ENCODE results near the gene SRMS. TPM values are rescaled to one million over a fixed set of nuclear protein-coding genes. Genes with fewer than 3 reads are reported as not detected.

The SRMS gene
- total RNA-seq, 1 donor from 2014 or later = not detected

DNA sequence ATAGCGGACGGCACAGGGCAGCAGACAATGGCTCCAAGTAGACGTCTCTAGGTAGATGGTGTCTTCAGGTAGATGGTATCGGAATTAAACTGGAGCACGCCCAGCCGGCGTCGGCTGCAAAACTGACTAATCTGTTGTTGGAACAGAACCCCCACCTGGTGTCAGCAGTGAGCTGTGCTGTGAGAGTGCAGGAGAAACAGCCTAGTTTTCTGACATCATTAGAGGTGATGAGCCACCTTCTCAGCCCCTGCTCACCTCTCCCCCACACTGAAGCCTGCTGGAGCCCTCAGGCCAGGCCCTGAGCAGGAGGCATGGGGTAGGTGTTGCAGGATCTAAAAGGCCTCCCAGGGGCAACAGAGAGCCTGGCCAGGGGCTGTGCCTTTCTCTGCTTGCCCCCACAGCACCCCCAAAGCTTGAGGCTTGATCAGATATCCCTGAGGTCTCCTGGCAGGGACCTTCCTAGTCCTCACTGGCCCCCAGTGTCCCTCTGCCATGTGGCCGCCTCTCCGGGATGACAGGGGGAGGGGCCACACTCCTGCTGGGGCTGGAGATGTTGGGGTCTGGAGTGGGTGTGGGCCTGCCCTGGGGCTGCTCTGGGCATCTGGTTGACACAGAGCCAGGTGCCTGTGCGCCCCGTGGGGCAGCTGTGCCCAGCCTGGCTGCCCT is 33.4 kb upstream of the SRMS start:
- H3K9me3 Mint-ChIP-seq (ENCODE audit: low read depth) = no peaks in the 10 kb centered on the region
- no peak overlapping the region for H3K27ac Mint-ChIP-seq
- H3K36me3 Mint-ChIP-seq (ENCODE audit: insufficient read depth) = no peaks in the 10 kb centered on the region
- peaks cover 6% of the 10 kb centered on the region for H3K27me3 Mint-ChIP-seq
- H3K4me3 Mint-ChIP-seq (ENCODE audit: low read depth) = no peak overlapping the region
- TF ChIP-seq, protein P1, sequence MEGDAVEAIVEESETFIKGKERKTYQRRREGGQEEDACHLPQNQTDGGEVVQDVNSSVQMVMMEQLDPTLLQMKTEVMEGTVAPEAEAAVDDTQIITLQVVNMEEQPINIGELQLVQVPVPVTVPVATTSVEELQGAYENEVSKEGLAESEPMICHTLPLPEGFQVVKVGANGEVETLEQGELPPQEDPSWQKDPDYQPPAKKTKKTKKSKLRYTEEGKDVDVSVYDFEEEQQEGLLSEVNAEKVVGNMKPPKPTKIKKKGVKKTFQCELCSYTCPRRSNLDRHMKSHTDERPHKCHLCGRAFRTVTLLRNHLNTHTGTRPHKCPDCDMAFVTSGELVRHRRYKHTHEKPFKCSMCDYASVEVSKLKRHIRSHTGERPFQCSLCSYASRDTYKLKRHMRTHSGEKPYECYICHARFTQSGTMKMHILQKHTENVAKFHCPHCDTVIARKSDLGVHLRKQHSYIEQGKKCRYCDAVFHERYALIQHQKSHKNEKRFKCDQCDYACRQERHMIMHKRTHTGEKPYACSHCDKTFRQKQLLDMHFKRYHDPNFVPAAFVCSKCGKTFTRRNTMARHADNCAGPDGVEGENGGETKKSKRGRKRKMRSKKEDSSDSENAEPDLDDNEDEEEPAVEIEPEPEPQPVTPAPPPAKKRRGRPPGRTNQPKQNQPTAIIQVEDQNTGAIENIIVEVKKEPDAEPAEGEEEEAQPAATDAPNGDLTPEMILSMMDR (IDR thresholded peaks at IDR 0.05; ENCODE audit: unreplicated experiment) = peak; percentile 45
- H3K4me1 Mint-ChIP-seq (ENCODE audit: low read depth) = no peaks in the 10 kb centered on the region
- DNase-seq (ENCODE audit: low spot score, unreplicated experiment) = no peak

DNA sequence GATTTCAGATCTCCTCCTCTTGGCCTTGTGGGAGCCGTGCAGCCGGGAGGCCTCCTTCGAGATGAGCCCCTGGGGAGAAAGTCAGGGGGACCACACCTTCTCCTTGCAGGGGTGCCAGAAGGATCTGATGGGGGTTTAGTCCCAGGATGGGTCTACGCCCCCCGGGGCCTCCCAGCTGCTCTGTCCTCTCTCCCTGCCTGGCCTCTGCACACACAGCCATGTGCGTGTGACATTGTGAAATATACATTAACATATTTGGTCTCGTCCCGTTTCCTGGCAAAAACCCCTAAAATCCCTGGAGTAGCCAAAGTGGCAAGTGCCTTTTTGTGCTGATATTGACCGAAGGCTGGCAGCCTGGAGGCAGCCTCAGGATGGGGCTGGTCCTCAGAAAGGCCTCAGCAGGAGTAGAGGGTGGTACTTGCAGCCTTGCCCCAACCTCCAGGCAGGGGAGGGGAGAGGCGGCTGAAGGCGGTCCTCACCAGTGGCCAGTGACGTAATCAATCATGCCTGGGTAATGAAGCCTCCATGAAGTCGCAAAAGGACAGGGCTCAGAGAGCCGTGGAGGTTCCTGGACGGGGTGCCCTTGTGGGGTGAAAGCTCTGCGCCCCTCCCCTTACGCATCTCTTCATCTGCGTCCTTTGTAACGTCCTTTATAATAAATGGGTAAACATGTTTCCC is 31.6 kb upstream of the SRMS start:
- H3K36me3 Mint-ChIP-seq (ENCODE audit: insufficient read depth) = no peaks in the 10 kb centered on the region
- H3K4me3 Mint-ChIP-seq (ENCODE audit: low read depth) = no peak overlapping the region

DNA sequence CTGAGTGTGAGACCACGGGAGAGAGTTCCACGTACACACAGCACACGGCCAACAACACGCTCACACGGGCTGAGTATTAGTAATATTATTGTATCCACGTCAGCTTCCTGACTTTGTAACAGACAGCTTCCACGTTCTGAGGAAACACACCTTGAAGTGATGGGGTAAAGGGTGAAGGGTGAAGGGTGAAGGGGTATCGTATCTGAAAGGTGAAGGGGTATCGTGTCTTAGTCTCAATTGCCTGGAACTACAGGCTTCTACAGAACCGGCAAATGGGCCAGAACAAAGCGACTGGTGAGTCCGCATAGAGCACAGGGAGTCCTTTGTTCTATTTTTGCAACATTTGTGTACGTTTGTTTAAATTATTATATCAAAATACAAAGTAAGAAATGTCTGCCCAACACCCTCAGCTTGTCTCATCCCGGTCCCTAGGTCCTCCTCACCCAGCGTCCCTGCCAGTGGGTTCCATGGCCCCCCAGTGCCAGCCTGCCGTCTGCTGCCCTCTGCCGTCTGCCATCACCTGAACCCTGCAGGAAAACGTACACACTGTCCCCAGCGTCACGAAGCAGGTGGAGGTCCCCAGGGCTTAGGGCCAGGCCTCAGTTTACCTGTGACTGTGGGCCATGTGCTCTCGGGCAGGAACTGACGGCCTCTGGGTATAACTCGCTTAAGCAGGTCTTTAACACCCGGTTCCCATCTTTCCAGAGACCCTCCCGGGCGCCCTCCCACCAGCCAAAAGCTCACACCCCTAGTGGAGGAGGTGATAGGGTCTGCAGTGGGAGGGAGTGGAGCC is 30.9 kb upstream of the SRMS start:
- Mint-ChIP-seq H3K4me3 (ENCODE audit: low read depth) (no peak overlapping the region), H3K27ac (no peak overlapping the region), H3K27me3 (peaks cover 6% of the 10 kb centered on the region), H3K4me1 (ENCODE audit: low read depth) (no peaks in the 10 kb centered on the region), H3K9me3 (ENCODE audit: low read depth) (no peaks in the 10 kb centered on the region), H3K36me3 (ENCODE audit: insufficient read depth) (no peaks in the 10 kb centered on the region)
- TF ChIP-seq, protein P1 (IDR thresholded peaks at IDR 0.05; ENCODE audit: unreplicated experiment) = no peak
- no peak for DNase-seq (ENCODE audit: low spot score, unreplicated experiment)

More for the DNA sequence above, 31.6 kb upstream of the SRMS start:
- Mint-ChIP-seq H3K27me3 (peaks cover 6% of the 10 kb centered on the region), H3K4me1 (ENCODE audit: low read depth) (no peaks in the 10 kb centered on the region), H3K9me3 (ENCODE audit: low read depth) (no peaks in the 10 kb centered on the region), H3K27ac (no peak overlapping the region)
- no peak for DNase-seq (ENCODE audit: low spot score, unreplicated experiment)
- TF ChIP-seq, protein P1 (IDR thresholded peaks at IDR 0.05; ENCODE audit: unreplicated experiment) = no peak

DNA sequence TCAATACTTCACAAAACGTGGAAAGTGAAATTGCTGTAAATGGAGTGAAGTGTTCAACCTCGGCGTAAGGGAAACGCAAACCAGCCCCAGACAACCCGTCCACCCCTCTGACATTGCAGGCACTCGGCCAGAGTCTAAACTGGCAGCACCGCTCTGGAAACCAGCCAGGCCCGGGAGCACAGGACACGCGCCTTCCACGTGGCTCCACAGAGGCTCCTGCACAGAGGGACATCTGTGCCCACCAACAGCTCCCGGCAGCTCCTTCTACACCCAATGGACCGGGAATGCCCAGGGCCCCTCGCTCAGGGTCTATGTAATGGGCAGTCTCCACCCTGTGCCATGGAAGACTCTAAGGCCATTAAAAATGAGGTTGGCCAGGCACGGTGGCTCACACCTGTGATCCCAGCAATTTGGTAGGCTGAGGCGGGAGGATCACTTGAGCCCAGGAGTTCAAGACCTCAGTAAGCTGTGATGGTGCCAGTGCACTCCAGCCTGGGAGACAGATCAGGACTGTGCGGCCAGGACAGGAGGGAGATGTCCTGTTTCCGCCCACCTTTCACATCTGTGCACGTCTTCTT is 29.9 kb upstream of the SRMS start:
- no peaks in the 10 kb centered on the region for H3K36me3 Mint-ChIP-seq (ENCODE audit: insufficient read depth)
- H3K9me3 Mint-ChIP-seq (ENCODE audit: low read depth) = no peaks in the 10 kb centered on the region
- DNase-seq (ENCODE audit: low spot score, unreplicated experiment) = no peak
- no peaks in the 10 kb centered on the region for H3K4me1 Mint-ChIP-seq (ENCODE audit: low read depth)
- H3K27ac Mint-ChIP-seq = no peak overlapping the region
- TF ChIP-seq, protein P1 (IDR thresholded peaks at IDR 0.05; ENCODE audit: unreplicated experiment) = no peak
- H3K4me3 Mint-ChIP-seq (ENCODE audit: low read depth) = no peak overlapping the region
- peaks cover 6% of the 10 kb centered on the region for H3K27me3 Mint-ChIP-seq

DNA sequence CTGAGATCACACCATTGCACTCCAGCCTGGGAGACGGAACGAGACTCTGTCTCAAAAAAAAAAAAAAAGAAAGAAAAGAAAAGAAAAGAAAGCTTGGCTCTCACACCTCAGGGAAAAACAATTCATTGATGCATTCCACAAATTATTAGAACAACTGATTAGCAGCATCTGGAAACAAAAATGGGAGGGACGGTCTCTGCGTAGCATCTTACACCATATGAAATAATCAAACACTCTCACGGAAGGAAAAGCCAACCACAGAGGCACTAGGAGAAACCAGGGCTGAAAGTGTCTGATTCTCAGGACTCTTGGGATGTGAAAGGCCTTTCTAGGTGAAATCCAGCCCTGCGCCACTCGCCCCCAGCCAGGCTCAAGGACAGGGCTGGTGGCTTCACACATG is 28.8 kb upstream of the SRMS start:
- H3K27ac Mint-ChIP-seq = peak overlapping the region; percentile 3
- H3K4me1 Mint-ChIP-seq (ENCODE audit: low read depth) = no peaks in the 10 kb centered on the region
- no peak for DNase-seq (ENCODE audit: low spot score, unreplicated experiment)
- H3K9me3 Mint-ChIP-seq (ENCODE audit: low read depth) = no peaks in the 10 kb centered on the region
- peaks cover 6% of the 10 kb centered on the region for H3K27me3 Mint-ChIP-seq
- H3K36me3 Mint-ChIP-seq (ENCODE audit: insufficient read depth) = no peaks in the 10 kb centered on the region
- peak overlapping the region; percentile 54 for H3K4me3 Mint-ChIP-seq (ENCODE audit: low read depth)
- TF ChIP-seq, protein P1 (IDR thresholded peaks at IDR 0.05; ENCODE audit: unreplicated experiment) = no peak
